GM19397 (cell line): Measurements from ENCODE around the gene CAPG.
"Not testable (repeated sequence)": the region's sequence is repeated elsewhere in the genome, so short reads cannot be mapped to it uniquely, and the experiment has no call there.

Source experiments
- ATAC-seq: cut with Tn5 transposase; IDR thresholded peaks from one replicate; pipeline ENCODE4 v1.9.1; 2021; ENCODE audit warnings: mild to moderate bottlenecking, moderate library complexity; ENCODE audit not compliant: unreplicated experiment

The CAPG gene, protein sequence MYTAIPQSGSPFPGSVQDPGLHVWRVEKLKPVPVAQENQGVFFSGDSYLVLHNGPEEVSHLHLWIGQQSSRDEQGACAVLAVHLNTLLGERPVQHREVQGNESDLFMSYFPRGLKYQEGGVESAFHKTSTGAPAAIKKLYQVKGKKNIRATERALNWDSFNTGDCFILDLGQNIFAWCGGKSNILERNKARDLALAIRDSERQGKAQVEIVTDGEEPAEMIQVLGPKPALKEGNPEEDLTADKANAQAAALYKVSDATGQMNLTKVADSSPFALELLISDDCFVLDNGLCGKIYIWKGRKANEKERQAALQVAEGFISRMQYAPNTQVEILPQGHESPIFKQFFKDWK

GRCh38 chr2:85409845-85410583, at the start of gene CAPG:
CAPG (minus strand) TSS chr2:85410366; CDS start chr2:85402145, 8,221 bp downstream.
- peak; percentile 60 for ATAC-seq

DNA sequence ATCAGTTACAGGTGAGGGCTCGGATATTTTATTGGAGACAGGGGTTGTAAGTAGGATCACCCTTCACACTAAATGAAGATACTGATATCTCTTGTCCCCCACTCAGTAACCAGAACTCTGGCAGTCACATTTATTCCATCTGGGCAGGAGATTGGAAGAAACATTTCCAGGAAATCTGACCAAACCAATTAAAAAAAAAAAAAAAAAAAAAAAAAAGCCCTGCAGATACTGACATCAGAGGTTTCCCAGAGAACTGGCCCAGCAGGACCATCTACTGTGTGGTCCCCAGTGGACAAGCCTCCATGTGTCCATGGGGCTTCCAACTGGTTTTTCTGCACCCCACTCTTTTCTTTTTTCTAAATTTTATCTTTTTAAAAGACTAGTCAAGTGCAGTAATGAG, 49.6 kb upstream of the CAPG start:
- no peak for ATAC-seq

- no peak for ATAC-seq
These were observed 48.7 kb upstream of the CAPG start for GRCh38 chr2:85458601-85459563.

GRCh38 chr2:85457877-85458316, 47.7 kb upstream of the CAPG start:
- ATAC-seq = no peak

DNA sequence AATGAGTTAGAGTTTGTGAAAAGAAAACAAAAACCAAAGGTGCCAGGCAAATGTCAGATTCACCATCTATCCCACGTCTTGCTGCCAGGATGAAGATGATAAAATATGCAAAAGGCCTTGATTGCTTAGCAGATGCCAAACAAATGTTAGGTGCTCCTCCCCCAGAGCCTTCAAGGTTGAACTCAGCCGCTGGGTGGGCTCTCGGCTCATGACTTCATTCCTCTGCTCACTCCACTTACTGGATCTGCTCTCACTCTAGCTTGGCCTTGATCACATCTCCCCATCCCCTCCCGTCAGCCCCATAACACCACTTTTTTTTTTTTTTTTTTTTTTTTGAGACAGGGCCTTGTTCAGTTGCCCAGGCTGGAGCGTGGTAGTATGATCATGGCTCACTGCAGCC, 46.9 kb upstream of the CAPG start:
- no peak for ATAC-seq

- no peak for ATAC-seq
These were observed 45.5 kb upstream of the CAPG start for GRCh38 chr2:85455552-85456090.

GRCh38 chr2:85453571-85453970, 43.4 kb upstream of the CAPG start:
- ATAC-seq = no peak

GRCh38 chr2:85452237-85452636, 42.1 kb upstream of the CAPG start:
- ATAC-seq = no peak

DNA sequence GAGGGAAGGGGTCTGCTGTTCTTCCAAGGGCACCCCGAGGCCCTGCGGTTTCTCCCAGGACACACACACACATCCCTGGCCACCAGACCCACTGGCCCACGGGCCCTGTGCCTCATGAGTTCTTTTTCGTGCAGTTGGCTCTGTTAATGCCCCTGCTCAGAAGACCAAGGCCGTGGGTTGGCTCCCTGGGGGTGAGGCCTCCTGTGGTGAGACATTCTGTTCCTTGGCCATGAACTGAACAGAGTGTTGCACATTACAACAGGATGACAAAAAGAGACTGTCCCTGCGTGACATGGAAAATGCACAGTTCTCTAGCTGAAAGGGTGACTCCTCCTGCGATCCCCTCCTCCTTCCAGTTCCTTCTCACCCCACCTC, 39.0 kb upstream of the CAPG start:
- ATAC-seq = no peak

GRCh38 chr2:85448461-85449213, 38.5 kb upstream of the CAPG start:
- no peak for ATAC-seq

DNA sequence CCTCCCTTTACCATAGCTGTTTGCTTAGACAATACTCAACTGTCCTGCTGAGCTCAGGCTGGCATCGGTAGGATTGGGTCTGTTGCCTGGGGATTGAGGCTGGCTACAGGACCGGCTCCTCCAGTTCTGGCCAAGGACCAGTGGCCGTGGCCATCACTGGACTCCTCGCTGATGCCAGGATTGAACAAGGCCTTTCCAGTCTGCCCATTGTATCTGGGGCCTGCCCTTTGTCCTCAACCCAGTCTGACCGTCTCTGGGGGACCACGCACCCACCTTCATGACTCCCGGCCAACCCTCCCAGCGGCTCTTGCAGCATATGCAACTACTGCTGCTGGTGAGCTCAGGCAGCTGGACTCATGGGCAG, 37.0 kb upstream of the CAPG start:
- ATAC-seq = no peak

GRCh38 chr2:85446296-85447221, 36.4 kb upstream of the CAPG start:
- ATAC-seq = no peak

- ATAC-seq = no peak
These were observed 35.4 kb upstream of the CAPG start for GRCh38 chr2:85445316-85446295.

DNA sequence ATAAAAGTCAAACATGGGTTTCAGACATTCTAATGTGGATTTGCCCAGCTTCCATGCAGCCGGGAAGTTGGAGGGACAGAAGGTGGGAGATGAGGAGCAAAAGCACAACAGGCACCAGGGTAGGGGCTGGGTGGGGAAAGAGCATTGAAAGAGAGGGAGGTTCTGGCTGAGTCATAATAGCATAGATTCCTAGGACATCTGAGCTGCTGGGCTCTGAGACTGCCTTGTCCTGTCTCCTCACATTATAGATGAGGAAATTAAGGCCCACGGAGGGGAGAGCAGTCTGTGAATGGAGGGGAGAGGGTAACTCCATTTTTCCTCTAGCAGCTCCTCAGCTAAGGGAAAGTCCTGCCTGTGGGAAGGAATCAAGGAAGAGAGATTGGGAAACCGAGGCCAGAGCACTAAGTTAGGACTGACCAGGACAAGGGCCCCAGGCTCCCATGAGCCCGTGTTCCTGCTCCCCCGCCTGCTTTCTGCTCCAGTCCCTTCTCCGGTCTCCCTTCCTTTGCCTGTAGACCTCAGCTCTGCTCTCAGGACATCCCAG, 34.5 kb upstream of the CAPG start:
- no peak for ATAC-seq

GRCh38 chr2:85441864-85442263, 31.7 kb upstream of the CAPG start:
- ATAC-seq = no peak

- ATAC-seq = no peak
These were observed 30.6 kb upstream of the CAPG start for GRCh38 chr2:85440729-85441128.

DNA sequence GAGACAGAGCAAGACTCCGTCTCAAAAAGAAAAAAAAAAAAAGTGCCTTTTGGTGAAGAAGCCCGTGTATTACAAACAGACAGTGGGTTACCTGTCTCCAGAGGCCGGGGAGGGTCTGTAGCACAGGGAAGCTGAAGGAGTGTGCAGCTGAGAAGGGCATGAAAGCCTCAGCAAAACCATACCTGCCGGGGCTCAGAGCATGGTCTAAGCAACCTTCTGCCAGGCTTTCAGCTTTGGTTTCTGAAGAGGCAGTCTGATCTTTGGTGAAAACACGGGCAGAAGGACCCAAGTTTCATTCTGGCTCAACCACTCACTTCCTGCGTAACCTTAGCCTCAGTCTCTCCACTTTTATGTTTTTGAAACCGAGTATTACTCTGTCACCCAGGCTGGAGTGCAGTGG, 29.8 kb upstream of the CAPG start:
- no peak for ATAC-seq

- ATAC-seq = not testable (repeated sequence)
These were observed 29.4 kb upstream of the CAPG start for GRCh38 chr2:85439569-85439968.
